GM23248 (cell line): ENCODE results near the gene DTNA. TPM values are rescaled to one million over a fixed set of nuclear protein-coding genes. Genes with fewer than 3 reads are reported as not detected.

Experiments used
- DNase-seq: peaks from one replicate; pipeline ENCODE4 v3.0.0-alpha.2; 2015
- H2AFZ ChIP-seq: fragments of 200-600 bp; sonication (generic); 2 replicates; pipeline ENCODE4 v1.6.1; 2016; ENCODE audit warnings: antibody characterized with exemption
- H3F3A ChIP-seq: fragments of 200-600 bp; sonication (generic); 2 replicates; pipeline ENCODE4 v1.6.1; 2016; ENCODE audit warnings: mild to moderate bottlenecking, antibody characterized with exemption, mixed run types; ENCODE audit not compliant: insufficient read depth
- H3K27ac ChIP-seq: fragments of 200-600 bp; sonication (generic); 2 replicates; pipeline ENCODE4 v1.5.1; 2016; ENCODE audit warnings: mild to moderate bottlenecking
- H3K27me3 ChIP-seq: fragments of 200-600 bp; sonication (generic); replicated peaks from 2 replicates; pipeline ENCODE4 v1.6.1; 2016; ENCODE audit warnings: mild to moderate bottlenecking; ENCODE audit not compliant: insufficient read depth
- H3K36me3 ChIP-seq: fragments of 200-600 bp; sonication (generic); 2 replicates; pipeline ENCODE4 v1.6.1; 2016; ENCODE audit warnings: low read depth, mild to moderate bottlenecking
- H3K4me1 ChIP-seq: fragments of 200-600 bp; sonication (generic); 2 replicates; pipeline ENCODE4 v1.6.1; 2016; ENCODE audit warnings: mild to moderate bottlenecking; ENCODE audit not compliant: insufficient read depth
- H3K4me2 ChIP-seq: fragments of 200-600 bp; sonication (generic); one replicate; pipeline ENCODE4 v1.6.1; 2016; ENCODE audit warnings: mild to moderate bottlenecking; ENCODE audit not compliant: unreplicated experiment
- H3K4me3 ChIP-seq: fragments of 200-600 bp; sonication (generic); 2 replicates; pipeline ENCODE4 v1.5.1; 2016; ENCODE audit warnings: mild to moderate bottlenecking
- H3K79me2 ChIP-seq: fragments of 200-600 bp; sonication (generic); 2 replicates; pipeline ENCODE4 v1.6.1; 2016; ENCODE audit warnings: mild to moderate bottlenecking; ENCODE audit not compliant: insufficient read depth
- H3K9ac ChIP-seq: fragments of 200-600 bp; sonication (generic); 2 replicates; pipeline ENCODE4 v1.6.1; 2016; ENCODE audit warnings: mild to moderate bottlenecking
- H3K9me2 ChIP-seq: fragments of 200-600 bp; sonication (generic); 2 replicates; pipeline ENCODE4 v1.6.1; 2016; ENCODE audit warnings: mixed run types, mild to moderate bottlenecking, moderate library complexity; ENCODE audit not compliant: insufficient read depth
- H3K9me3 ChIP-seq: fragments of 200-600 bp; sonication (generic); one replicate; pipeline ENCODE4 v1.6.1; 2017; ENCODE audit warnings: low read depth
- H4K20me1 ChIP-seq: fragments of 200-600 bp; sonication (generic); 2 replicates; pipeline ENCODE4 v1.6.0; 2016; ENCODE audit not compliant: insufficient read depth
- EZH2 ChIP-seq: fragments of 200-600 bp; sonication (generic); IDR thresholded peaks from 2 replicates; pipeline ENCODE4 v1.6.1; 2018; ENCODE audit warnings: antibody characterized with exemption, mild to moderate bottlenecking; ENCODE audit not compliant: insufficient read depth, poor library complexity, severe bottlenecking
- EZH2phosphoT487 ChIP-seq: fragments of 200-600 bp; sonication (generic); IDR thresholded peaks from 2 replicates; pipeline ENCODE4 v1.6.1; 2018; ENCODE audit warnings: antibody characterized with exemption, moderate library complexity, mild to moderate bottlenecking, low read depth; ENCODE audit not compliant: insufficient read depth
- WGBS, 2 experiments: methylation state at CpG; one replicate each; pipeline ENCODE4 v1.1.6; 2015 to 2017; ENCODE audit warnings: low lambda C conversion rate in 2 of 2, low coverage in 1 of 2; ENCODE audit errors: missing lambda C conversion rate in 2 of 2; 5-methylcytosine and 5-hydroxymethylcytosine counted together
- in situ Hi-C: fragments of 300-500 bp; cut with MboI; formaldehyde crosslinking; loops from 2 replicates; pipeline ENCODE4 v1.15.0; 2020
- polyA plus RNA-seq: library from polyadenylated mRNA; unstranded; fragments of >200 nt; fragmentation: Nextera tagmentation; extraction: Ambion mirVana; gene quantifications from 2 replicates; pipeline ENCODE4 v1.2.1, GENCODE V29; 2016
- total RNA-seq: library from RNA; depleted of rRNA; stranded (reverse); fragments of >200 nt; shearing (Covaris generic); gene quantifications from 2 replicates; pipeline ENCODE4 v1.2.3, GENCODE V29; 2014

DTNA gene
- total and polyA plus RNA-seq, 2 experiments from 2014 or later = 4.2 to 5.5 TPM

DNA sequence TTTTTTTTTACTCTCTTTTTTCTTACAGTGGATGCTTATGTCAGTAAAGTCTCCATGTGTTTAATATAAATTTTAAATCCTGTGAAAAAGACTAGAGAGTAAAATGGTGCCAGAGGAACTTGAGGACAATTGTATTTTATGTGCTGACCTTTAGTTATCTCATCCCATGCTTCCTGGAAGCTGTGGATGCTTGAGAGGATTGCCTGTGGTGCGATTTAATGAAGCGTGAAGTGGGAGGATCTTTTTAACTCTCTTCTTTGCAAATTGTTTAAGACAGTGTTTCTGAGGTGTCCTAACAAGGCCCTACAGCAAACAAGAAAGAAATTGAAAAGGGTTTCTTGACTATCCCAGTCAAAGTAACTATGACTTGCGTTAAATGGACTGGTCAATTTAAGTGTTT, 84.2 kb downstream of the DTNA start:
- 75 to 80% methylated on average over 3 of the region's 3 CpGs for WGBS, 2 experiments
- H3K9me3 ChIP-seq = no peaks in the 10 kb centered on the region
- no peak overlapping the region for H3K4me3 ChIP-seq
- H4K20me1 ChIP-seq = no peaks in the 10 kb centered on the region
- no peak overlapping the region for H3K9ac ChIP-seq
- H3K9me2 ChIP-seq = no peaks in the 10 kb centered on the region
- TF ChIP-seq EZH2 = no peak
- TF ChIP-seq EZH2phosphoT487 = no peak
- H3K27me3 ChIP-seq = no peaks in the 10 kb centered on the region
- in situ Hi-C loops = loop anchor here (25.0 kb wide), 1 partner anchor 682 kb away; no protein-coding TSS in a partner anchor
- H3K27ac ChIP-seq = no peak overlapping the region
- no peaks in the 10 kb centered on the region; the same call in 1 of the 2 replicates for H3F3A ChIP-seq
- H3K4me1 ChIP-seq = peaks cover 6% of the 10 kb centered on the region
- DNase-seq = no peak
- H3K79me2 ChIP-seq = no peaks in the 10 kb centered on the region
- H3K36me3 ChIP-seq = no peaks in the 10 kb centered on the region
- H3K4me2 ChIP-seq = no peak overlapping the region
- H2AFZ ChIP-seq = no peak overlapping the region

DNA sequence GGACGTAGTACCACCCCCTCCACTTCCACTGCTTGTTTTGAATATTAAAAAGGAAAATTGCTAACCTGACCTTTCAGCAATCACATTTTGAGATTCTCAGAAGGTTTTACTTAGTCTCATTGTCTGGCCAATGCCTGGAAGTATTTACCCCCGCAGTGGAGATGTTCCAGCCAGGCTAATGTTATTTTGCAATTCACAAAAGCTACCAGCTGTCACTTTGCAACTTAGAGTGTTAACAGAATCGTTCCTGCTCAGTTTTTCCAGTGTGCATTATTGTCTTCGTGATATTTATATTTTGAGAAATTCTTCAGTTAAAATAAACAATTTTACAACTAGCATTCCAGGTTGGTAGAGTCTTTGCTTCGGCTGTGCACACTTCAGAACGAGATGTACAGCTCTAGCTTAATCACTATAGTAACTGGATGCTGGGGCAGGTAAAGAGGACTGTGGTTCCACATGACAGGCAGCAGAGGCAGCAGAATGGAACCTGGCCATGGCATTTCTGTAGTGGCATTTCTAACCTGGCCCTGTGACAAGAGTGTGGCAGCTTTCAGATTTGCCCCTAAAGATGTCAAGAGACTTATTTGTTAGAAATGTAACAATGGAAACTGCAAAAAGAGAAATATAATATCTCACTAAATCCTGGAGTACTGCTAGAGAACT, 85.1 kb downstream of the DTNA start:
- 27 to 30% methylated on average over 6 of the region's 6 CpGs for WGBS, 2 experiments
- H3K9me3 ChIP-seq = no peaks in the 10 kb centered on the region
- no peaks in the 10 kb centered on the region for H3K36me3 ChIP-seq
- H3K27me3 ChIP-seq = no peaks in the 10 kb centered on the region
- no peak for DNase-seq
- no peaks in the 10 kb centered on the region for H4K20me1 ChIP-seq
- no peaks in the 10 kb centered on the region for H3F3A ChIP-seq
- H3K4me1 ChIP-seq = peaks cover under 1% of the 10 kb centered on the region; the same call in 1 of the 2 replicates
- no peaks in the 10 kb centered on the region for H3K79me2 ChIP-seq
- TF ChIP-seq EZH2 (no peak), EZH2phosphoT487 (no peak)
- H3K27ac ChIP-seq = no peak overlapping the region
- H3K9me2 ChIP-seq = no peaks in the 10 kb centered on the region
- no peak overlapping the region for H3K9ac ChIP-seq
- H2AFZ ChIP-seq = no peak overlapping the region
- no peak overlapping the region for H3K4me2 ChIP-seq
- H3K4me3 ChIP-seq = no peak overlapping the region
- in situ Hi-C loops = loop anchor here (25.0 kb wide), 1 partner anchor 683 kb away; no protein-coding TSS in a partner anchor

DNA sequence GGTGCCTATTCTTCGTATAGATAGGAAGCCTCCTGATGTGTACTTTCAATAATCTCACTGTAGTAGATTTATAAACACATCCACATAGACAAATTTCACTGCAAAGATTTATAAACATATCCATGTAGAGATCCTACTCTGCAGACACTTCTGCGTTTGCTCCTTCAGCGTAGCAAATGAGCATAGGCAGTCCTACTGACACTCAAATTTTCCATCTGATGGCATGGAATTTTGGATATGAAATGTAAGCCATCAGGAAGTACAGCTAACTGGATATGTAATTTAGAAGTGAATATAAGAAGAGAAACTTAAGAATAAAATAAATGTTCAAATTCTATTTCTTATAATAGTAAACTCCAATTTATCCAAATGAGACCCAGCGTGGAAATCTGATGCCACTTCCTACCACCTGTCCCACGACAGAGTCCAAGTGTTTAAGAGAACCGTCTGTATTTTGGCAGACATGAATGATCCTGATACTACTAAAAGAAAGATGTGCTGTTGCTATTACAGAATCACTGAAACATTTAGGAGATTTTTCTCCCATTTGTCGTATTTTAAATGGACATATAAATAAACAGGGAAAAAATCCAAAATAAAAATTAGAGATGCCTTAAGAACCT, 86.0 kb downstream of the DTNA start:
- Histone ChIP-seq H3K27ac (no peak overlapping the region), H3K36me3 (no peaks in the 10 kb centered on the region), H3K9me3 (no peaks in the 10 kb centered on the region), H3K4me2 (no peak overlapping the region), H4K20me1 (no peaks in the 10 kb centered on the region), H3K27me3 (no peaks in the 10 kb centered on the region), H2AFZ (no peak overlapping the region), H3K79me2 (no peaks in the 10 kb centered on the region), H3K4me1 (no peaks in the 10 kb centered on the region), H3K9ac (no peak overlapping the region), H3K4me3 (no peak overlapping the region), H3F3A (no peaks in the 10 kb centered on the region), H3K9me2 (no peaks in the 10 kb centered on the region)
- DNase-seq = no peak
- WGBS, 2 experiments = 90 to 92% methylated on average over 7 of the region's 7 CpGs
- in situ Hi-C loops = loop anchor here (25.0 kb wide), 1 partner anchor 684 kb away; no protein-coding TSS in a partner anchor
- TF ChIP-seq EZH2phosphoT487 (no peak), EZH2 (no peak)

DNA sequence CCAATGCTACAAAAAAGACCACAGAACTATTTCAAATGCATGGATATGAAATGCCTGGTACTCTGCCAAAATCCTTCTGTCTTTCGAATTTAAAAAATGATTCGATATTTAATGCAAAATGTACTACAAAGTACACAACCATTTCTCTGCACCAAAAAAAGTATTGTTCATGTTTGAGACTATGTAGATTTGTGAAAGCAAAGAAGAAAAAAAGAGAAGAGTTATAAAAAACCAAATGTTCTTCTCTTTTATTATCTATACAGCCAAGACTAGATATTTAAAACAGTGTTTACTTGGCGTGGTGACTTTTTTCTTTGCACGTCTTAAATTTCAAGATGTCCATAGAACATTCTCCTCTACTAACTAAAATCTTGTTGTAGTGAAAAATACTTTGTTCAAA, 89.2 kb downstream of the DTNA start:
- TF ChIP-seq EZH2phosphoT487 = no peak
- TF ChIP-seq EZH2 = no peak
- in situ Hi-C loops = loop anchor here (25.0 kb wide), 1 partner anchor 687 kb away; no protein-coding TSS in a partner anchor
- Histone ChIP-seq H2AFZ (no peak overlapping the region), H3K9ac (no peak overlapping the region), H3K27ac (no peak overlapping the region), H3K79me2 (no peaks in the 10 kb centered on the region), H3K4me3 (no peak overlapping the region), H3K4me2 (no peak overlapping the region), H4K20me1 (no peaks in the 10 kb centered on the region), H3K27me3 (no peaks in the 10 kb centered on the region), H3K9me3 (no peaks in the 10 kb centered on the region), H3K9me2 (no peaks in the 10 kb centered on the region), H3K4me1 (peaks cover 9% of the 10 kb centered on the region), H3K36me3 (no peaks in the 10 kb centered on the region), H3F3A (peaks cover 8% of the 10 kb centered on the region; the same call in 1 of the 2 replicates)
- no peak for DNase-seq
- 80 to 81% methylated on average over 4 of the region's 4 CpGs for WGBS, 2 experiments
